Common myeloid progenitor, CD34-positive (primary cell): ENCODE results near the gene TRNT1.
A peak's percentile ranks its signal among the peaks of the same experiment; 100 is the strongest.

Experiments
- CTCF ChIA-PET: fragments of 350-600 bp; sonication (Branson Sonifier 250); formaldehyde crosslinking; loops from one replicate; lab custom pipeline; 2021; ENCODE audit warnings: antibody characterized with exemption; lab: Charles Lee
- POLR2A ChIA-PET: fragments of 350-600 bp; sonication (Branson Sonifier 250); formaldehyde crosslinking; loops from one replicate; lab custom pipeline; 2021; ENCODE audit warnings: antibody characterized with exemption; lab: Charles Lee
- DNase-seq, 3 donors: peaks; one replicate each; pipeline versions ENCODE4 v3.0.0 to v3.0.0-alpha.2; 2013
- H3K27ac ChIP-seq, 2 experiments: 1 replicate in 1 of 2; 2 replicates in 1 of 2; pipeline ENCODE4 v1.7.0; 2013; ENCODE audit warnings: inconsistent platforms in 2 of 2, low read length in 2 of 2, mild to moderate bottlenecking in 2 of 2, low read depth in 1 of 2, moderate library complexity in 1 of 2; ENCODE audit not compliant: severe bottlenecking in 2 of 2, insufficient read depth in 1 of 2, poor library complexity in 1 of 2
- H3K27me3 ChIP-seq, 5 experiments: replicated peaks in 2 of 5; 1 replicate in 3 of 5; 2 replicates in 2 of 5; pipeline versions ENCODE4 v1.6.1 to v1.7.0; 2013; ENCODE audit warnings: low read length in 4 of 5, mild to moderate bottlenecking in 2 of 5, moderate library complexity in 2 of 5, inconsistent platforms in 1 of 5; ENCODE audit not compliant: insufficient read depth in 5 of 5, control insufficient read depth in 4 of 5
- H3K36me3 ChIP-seq, 4 experiments: 1 replicate in 2 of 4; 2 replicates in 2 of 4; pipeline versions ENCODE4 v1.6.1 to v1.7.0; 2013; ENCODE audit warnings: low read length in 3 of 4, control low read depth in 1 of 4, mild to moderate bottlenecking in 1 of 4; ENCODE audit not compliant: control insufficient read depth in 4 of 4, insufficient read depth in 4 of 4
- H3K4me1 ChIP-seq, 4 experiments: 1 replicate in 3 of 4; 2 replicates in 1 of 4; pipeline versions ENCODE4 v1.6.1 to v1.7.1; 2013; ENCODE audit warnings: low read length in 3 of 4, mild to moderate bottlenecking in 3 of 4, control low read depth in 1 of 4, inconsistent platforms in 1 of 4, moderate library complexity in 1 of 4; ENCODE audit not compliant: control insufficient read depth in 4 of 4, insufficient read depth in 4 of 4; ENCODE audit errors: control extremely low read depth in 1 of 4
- H3K4me3 ChIP-seq, 7 experiments: 1 replicate in 4 of 7; 2 replicates in 3 of 7; pipeline versions ENCODE4 v1.5.1 to v1.7.0; 2013; ENCODE audit warnings: mild to moderate bottlenecking in 7 of 7, low read length in 6 of 7, moderate library complexity in 6 of 7, inconsistent platforms in 2 of 7, low read depth in 2 of 7, control low read depth in 1 of 7; ENCODE audit not compliant: insufficient read depth in 4 of 7, control insufficient read depth in 1 of 7; ENCODE audit errors: extremely low read depth in 1 of 7
- H3K9me3 ChIP-seq, 5 experiments: 1 replicate in 4 of 5; 2 replicates in 1 of 5; pipeline versions ENCODE4 v1.6.1 to v1.7.1; 2013; ENCODE audit warnings: low read length in 4 of 5, mild to moderate bottlenecking in 2 of 5, inconsistent platforms in 1 of 5, low read depth in 1 of 5, moderate library complexity in 1 of 5; ENCODE audit not compliant: control insufficient read depth in 4 of 5, insufficient read depth in 2 of 5; ENCODE audit errors: control extremely low read depth in 1 of 5
- WGBS: methylation state at CpG from one replicate; pipeline ENCODE4 v1.1.5; 2013; ENCODE audit not compliant: insufficient coverage; 5-methylcytosine and 5-hydroxymethylcytosine counted together

The TRNT1 gene

DNA sequence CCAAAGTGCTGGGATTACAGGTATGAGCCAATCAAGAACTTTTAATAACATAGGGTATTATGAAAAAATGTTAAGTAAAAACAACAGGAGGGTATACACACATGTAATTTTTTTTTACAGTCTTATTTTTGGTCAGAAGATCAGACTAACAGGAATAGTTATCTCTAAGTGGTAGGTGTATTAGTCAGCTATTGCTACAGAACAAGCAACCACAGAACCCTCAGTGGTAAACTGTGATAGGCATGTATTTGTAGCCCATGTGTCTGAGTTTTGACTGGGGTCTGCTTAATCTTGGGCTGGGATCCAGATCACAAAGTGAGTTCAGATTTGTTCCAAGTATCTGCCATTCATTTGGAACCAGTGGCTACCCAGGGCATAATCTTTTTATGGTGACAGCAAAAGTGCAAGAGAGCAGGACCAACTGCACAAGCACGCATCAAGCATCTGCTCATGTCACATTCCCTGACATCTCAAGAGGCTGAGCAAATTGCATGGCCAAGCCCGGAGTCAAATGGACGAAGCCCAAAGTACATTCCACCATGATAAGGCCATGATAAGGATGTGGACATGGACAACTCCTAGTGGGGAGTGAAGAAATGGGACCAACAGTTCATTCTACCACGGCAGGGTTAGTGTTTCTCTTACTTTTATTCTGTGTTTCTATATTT lies 13.6 kb upstream of the TRNT1 start:
- POLR2A ChIA-PET = no interaction called here
- CTCF ChIA-PET = no interaction called here
- no peak for DNase-seq
- no peak overlapping the region for H3K4me3 ChIP-seq
- no peaks in the 10 kb centered on the region for H3K27me3 ChIP-seq
- H3K36me3 ChIP-seq = no peaks in the 10 kb centered on the region
- H3K27ac ChIP-seq = no peak overlapping the region
- H3K9me3 ChIP-seq = no peaks in the 10 kb centered on the region
- WGBS = 100% methylated on average over 1 of the region's 4 CpGs
- peaks cover 0 to 2% (median 0%) of the 10 kb centered on the region in 4 experiments for H3K4me1 ChIP-seq

DNA sequence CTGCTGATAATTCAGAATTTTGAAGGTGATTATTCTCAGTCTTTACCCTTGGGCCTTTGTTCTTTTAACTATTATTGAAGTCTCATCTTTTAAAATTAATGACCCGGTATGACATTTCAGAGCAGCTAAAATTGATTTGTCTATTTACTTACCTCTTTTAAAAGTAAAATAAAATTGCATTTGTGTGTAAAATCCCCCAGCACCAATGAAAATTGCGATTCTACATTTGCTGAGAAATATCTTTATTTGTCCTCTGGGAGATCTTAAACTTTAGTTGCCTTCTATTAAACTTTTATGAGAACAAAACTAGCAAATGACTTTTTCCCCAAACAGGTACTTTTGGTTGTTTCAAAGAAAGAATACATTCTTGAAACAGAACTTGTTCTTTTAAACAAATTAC lies 9.1 kb upstream of the TRNT1 start:
- DNase-seq = no peak
- H3K27ac ChIP-seq = no peak overlapping the region
- no peaks in the 10 kb centered on the region for H3K36me3 ChIP-seq
- POLR2A ChIA-PET = no interaction called here
- no peaks in the 10 kb centered on the region for H3K4me1 ChIP-seq
- H3K27me3 ChIP-seq = no peaks in the 10 kb centered on the region
- CTCF ChIA-PET = no interaction called here
- no peak overlapping the region for H3K4me3 ChIP-seq
- no CpG with 5 or more reads among the region's 2 CpGs for WGBS
- no peaks in the 10 kb centered on the region for H3K9me3 ChIP-seq

DNA sequence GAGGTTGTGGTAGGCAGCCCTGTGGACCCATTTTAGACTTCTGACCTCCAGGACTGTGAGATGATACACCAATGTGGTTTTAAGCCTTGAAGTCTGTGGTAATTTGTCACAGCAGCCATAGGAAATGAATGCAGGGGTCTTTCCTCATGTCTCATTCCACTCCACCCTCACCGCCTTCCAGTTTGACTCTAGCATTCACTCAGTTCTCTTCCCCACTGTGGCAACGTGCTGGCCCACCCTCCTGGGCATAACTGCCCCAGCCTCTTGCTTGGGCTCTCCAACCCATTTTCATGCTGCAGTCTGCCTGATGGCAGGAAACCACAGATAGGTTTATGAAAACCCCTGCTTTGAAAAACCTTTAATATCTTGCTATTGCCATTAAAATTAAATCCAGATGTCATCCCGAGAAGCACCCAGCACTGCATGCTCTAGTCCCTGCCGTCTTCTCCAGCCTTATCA lies 7.3 kb upstream of the TRNT1 start:
- DNase-seq = peak in 2 of 3 donors; percentile 26 to 28
- no peak overlapping the region for H3K4me3 ChIP-seq
- WGBS = 84% methylated on average over 4 of the region's 4 CpGs
- H3K9me3 ChIP-seq = no peaks in the 10 kb centered on the region
- ChIA-PET CTCF (no interaction called here), POLR2A (no interaction called here)
- H3K36me3 ChIP-seq = no peaks in the 10 kb centered on the region
- no peak overlapping the region for H3K27ac ChIP-seq
- H3K4me1 ChIP-seq = no peaks in the 10 kb centered on the region
- no peaks in the 10 kb centered on the region for H3K27me3 ChIP-seq

DNA sequence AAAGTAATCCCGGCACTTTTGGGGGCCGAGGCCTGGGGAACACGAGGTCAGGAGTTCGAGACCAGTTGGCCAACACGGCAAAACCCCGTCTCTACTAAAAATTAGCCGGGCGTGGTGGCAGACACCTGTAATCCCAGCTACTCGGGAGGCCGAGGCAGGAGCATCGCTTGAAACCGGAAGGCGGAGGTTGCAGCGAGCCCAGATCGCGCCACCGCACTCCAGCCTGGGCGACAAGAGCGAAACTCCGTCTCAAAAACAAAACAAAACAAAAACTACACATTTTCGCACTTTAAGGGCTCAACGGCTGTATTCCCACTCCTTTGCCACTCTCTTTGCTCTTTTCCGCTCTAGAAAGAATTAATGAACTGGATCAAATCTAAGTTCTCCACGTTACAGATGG lies 763 bp upstream of the TRNT1 start:
- WGBS = over 99% methylated on average over 15 of the region's 24 CpGs
- H3K36me3 ChIP-seq = peaks cover 9 to 26% (median 17%) of the 10 kb centered on the region in 4 experiments
- no peak for DNase-seq
- no peaks in the 10 kb centered on the region for H3K27me3 ChIP-seq
- peak overlapping the region in 6 of 7 experiments; percentile 79 to 91 (median 81) for H3K4me3 ChIP-seq
- H3K27ac ChIP-seq = peak overlapping the region; percentile 85 to 94
- CTCF ChIA-PET = no interaction called here
- POLR2A ChIA-PET = no interaction called here
- peaks cover 0 to 2% (median 0%) of the 10 kb centered on the region in 5 experiments for H3K9me3 ChIP-seq
- peaks cover 8 to 18% (median 16%) of the 10 kb centered on the region in 4 experiments for H3K4me1 ChIP-seq

DNA sequence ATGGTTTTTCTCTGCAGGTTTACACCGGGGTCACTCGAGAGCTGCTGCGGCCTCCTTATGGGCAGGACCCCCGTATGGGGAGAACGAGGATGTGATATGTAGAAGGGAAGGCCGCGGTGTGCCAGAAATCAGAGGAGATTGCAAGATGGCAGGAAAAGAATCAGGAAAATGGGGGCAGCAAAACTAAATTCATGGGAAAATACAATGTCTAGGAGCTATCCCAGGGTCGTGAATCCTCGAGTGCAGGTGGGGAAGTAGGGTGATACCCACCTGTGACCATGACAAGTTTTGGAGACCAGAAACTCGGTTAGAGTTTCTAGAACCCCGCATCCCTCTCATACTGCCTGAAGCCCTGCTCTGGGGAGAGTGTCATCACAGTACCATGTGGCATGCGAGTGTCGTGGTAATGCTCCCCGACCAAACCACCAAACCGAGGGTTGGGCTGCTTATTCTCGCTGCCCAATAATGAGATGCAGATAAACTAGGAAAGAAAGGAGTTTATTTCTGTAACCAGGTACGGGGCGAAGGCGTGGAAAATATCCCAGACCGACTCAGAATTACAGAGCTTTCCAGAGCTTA lies 781 bp downstream of the TRNT1 start:
- 62% methylated on average over 9 of the region's 20 CpGs for WGBS
- H3K27ac ChIP-seq = peak overlapping the region; percentile 85 to 94
- H3K4me1 ChIP-seq = peaks cover 8 to 18% (median 16%) of the 10 kb centered on the region in 4 experiments
- H3K4me3 ChIP-seq = peak overlapping the region; percentile 69 to 91 (median 80)
- CTCF ChIA-PET = no interaction called here
- POLR2A ChIA-PET = interaction anchor here (0.7 kb wide), 1 partner anchor 48 kb away, joined by 3 read pairs; no protein-coding TSS in a partner anchor
- H3K36me3 ChIP-seq = peaks cover 12 to 29% (median 21%) of the 10 kb centered on the region in 4 experiments
- no peaks in the 10 kb centered on the region for H3K27me3 ChIP-seq
- peak in 2 of 3 donors; percentile 39 to 48 for DNase-seq
- peaks cover 0 to 2% (median 0%) of the 10 kb centered on the region in 5 experiments for H3K9me3 ChIP-seq

DNA sequence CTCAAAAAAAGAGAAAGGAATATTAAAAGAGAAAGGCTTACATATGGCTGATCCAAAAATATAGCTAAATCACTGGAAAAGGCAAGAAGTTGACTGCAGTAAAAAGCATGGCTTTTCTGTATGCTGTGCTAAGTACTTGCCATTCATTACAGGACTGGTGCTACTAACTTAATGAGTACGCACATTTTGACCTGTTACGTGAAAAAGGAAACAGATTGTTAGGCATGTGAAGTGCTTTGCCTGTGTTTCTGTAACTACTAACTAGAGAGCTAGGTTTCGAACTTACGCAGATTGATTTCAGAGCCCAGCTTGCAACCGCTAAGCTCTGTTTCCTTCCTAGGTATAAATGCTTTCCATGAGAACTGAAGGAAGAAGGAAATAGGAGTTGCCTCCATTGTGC lies 2.8 kb downstream of the TRNT1 start:
- POLR2A ChIA-PET = no interaction called here
- Histone ChIP-seq H3K9me3 (peaks cover 0 to 2% (median 0%) of the 10 kb centered on the region in 5 experiments), H3K36me3 (peaks cover 12 to 42% (median 21%) of the 10 kb centered on the region in 4 experiments), H3K4me1 (peaks cover 8 to 18% (median 16%) of the 10 kb centered on the region in 4 experiments), H3K27ac (no peak overlapping the region), H3K4me3 (no peak overlapping the region), H3K27me3 (no peaks in the 10 kb centered on the region)
- CTCF ChIA-PET = interaction anchor here (0.9 to 1.5 kb wide), 3 partner anchors 11 to 43 kb away, joined by 3 to 8 read pairs (median 5); no protein-coding TSS in a partner anchor
- WGBS = 80% methylated on average over 5 of the region's 5 CpGs
- DNase-seq = no peak

DNA sequence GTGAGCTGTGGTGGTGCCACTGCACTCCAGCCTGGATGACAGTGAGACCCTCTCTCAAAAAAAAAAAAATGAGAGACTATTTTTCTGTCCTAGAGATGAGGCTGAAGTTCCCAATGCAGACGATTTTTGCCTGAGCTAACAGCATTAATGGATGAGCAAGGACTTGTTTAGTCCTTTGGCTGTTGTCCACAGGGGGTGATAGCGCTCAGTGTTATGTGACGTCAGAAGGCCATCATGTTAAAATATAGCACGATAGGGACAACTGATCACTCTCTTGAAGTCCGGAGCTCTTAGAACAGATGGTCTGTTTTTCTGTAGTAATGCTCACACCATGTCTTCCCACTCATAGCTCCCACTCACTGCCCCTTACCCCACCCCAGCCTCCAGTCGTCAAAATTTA lies 6.8 kb downstream of the TRNT1 start:
- no peak overlapping the region for H3K27ac ChIP-seq
- no peak overlapping the region for H3K4me3 ChIP-seq
- no peaks in the 10 kb centered on the region for H3K27me3 ChIP-seq
- POLR2A ChIA-PET = interaction anchor here (0.6 kb wide), 1 partner anchor 17 kb away, joined by 4 read pairs; no protein-coding TSS in a partner anchor
- H3K9me3 ChIP-seq = peaks cover 0 to 2% (median 0%) of the 10 kb centered on the region in 5 experiments
- no peak for DNase-seq
- 100% methylated on average over 3 of the region's 6 CpGs for WGBS
- peaks cover 19 to 70% (median 33%) of the 10 kb centered on the region in 4 experiments for H3K36me3 ChIP-seq
- peaks cover 0 to 5% (median 0%) of the 10 kb centered on the region in 4 experiments for H3K4me1 ChIP-seq
- CTCF ChIA-PET = interaction anchor here (0.6 to 2.0 kb wide), 8 partner anchors 9 to 44 kb away, joined by 3 to 5 read pairs (median 3); no protein-coding TSS in a partner anchor
